NOMO-1 treated with dmso at 0.1 percent for 144 hours (cell line): ENCODE results near the gene DNMBP.

ENCODE experiments used
- DNase-seq: peaks from one replicate; lab custom pipeline; 2025; ENCODE audit not compliant: unreplicated experiment; lab: John Stamatoyannopoulos, UW

DNMBP gene

DNA sequence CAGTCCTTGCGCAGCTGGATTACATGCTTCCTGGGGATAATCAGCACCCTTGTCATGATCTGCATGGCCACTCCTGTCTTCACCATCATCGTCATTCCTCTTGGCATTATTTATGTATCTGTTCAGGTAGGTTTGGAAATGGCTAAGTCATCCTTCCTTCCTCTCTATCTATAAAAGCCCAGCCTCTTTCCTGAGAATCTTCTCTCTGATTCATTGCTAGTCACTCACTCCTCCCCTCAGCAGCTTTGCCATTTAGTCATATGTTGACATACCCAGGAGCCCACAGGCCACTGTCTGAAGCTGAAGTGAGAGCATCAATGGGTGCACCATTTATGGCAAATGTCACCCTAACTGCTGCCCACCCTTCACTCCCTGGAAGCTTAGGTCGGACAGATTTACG is 175.3 kb downstream of the DNMBP start:
- no peak for DNase-seq

DNA sequence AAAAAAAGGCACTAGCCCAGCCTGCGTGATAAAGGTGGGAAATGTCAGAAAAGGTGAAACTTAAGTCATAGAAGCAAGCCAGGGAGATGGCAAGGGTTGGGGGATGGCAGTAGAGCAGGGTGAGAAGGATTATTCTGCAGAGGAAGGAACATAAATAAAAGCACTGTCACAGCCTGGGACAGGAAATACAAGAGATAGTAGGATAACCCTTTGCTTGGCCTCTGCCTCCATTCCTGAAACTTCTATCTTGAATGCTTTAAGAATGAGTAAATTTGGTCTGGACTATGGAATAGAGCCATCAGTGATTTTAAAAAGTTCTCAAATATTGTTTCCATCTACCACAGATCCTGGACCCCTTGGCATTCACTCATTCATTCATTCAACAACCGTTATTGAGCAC is 177.3 kb downstream of the DNMBP start:
- DNase-seq: no peak

DNA sequence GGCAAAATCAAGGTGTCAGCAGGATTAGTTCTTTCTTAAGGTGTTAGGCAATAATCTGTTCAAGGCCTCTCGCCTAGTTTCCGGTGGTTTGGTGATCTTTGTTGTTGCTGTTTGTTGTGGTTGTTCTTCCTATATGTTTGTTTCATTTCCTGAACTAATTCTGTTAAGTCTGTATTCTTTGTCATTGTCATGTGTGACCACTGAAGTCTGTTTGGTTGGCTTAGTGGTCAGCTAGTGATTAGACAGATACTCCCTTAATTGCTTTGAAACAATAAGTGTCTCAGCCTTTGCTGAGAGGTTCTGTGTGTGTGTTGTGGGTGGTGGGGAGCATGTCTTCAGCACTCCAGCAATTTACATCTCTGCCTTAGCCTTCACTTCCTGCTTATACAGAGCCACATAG is 181.3 kb downstream of the DNMBP start:
- no peak for DNase-seq

DNA sequence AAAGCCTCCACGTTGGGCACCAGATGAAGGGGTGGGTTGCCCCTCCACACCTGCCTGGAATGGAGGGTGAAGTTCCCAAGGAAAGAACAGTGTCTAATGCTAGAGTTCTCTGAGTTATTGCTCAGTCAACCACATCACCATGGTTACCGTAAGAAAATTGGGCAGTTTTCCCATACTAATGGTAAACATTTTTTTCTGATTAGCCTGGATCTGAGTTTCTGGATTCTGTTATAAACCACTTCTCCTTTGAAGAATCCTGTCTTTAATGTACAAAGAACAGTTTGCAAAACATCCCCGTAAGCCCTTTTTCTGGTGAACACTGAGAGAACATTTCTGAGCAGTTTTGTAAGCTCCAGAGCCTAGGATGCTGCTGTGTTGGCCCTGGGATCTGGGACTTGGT is 181.8 kb downstream of the DNMBP start:
- no peak for DNase-seq
